Suprapubic skin (tissue), 4 donors: ENCODE measurements around the gene CEP192. TPM values are rescaled to one million over a fixed set of nuclear protein-coding genes. Genes with fewer than 3 reads are reported as not detected.

Experiments
- DNase-seq, 2 donors: peaks; one replicate each; pipeline ENCODE4 v3.0.0-alpha.2; 2019; ENCODE audit warnings: low spot score in 2 of 2
- H3K27ac ChIP-seq: fragments of 200-600 bp; sonication (generic); one replicate; pipeline ENCODE4 v1.5.1; 2019
- H3K27me3 ChIP-seq: fragments of 200-600 bp; sonication (generic); one replicate; pipeline ENCODE4 v1.5.1; 2019
- H3K36me3 ChIP-seq: fragments of 200-600 bp; sonication (generic); one replicate; pipeline ENCODE4 v1.5.1; 2019
- H3K4me1 ChIP-seq: fragments of 200-600 bp; sonication (generic); one replicate; pipeline ENCODE4 v1.5.1; 2019
- H3K4me3 ChIP-seq: fragments of 200-600 bp; sonication (generic); one replicate; pipeline ENCODE4 v1.5.1; 2019; ENCODE audit warnings: mild to moderate bottlenecking
- H3K9me3 ChIP-seq: fragments of 200-600 bp; sonication (generic); one replicate; pipeline ENCODE4 v1.5.1; 2019
- CTCF ChIP-seq, 2 donors: fragments of 200-600 bp in 1 of 2; fragments of 450-650 bp in 1 of 2; sonication (generic) in 1 of 2; IDR thresholded peaks; one replicate each; pipeline ENCODE4 v1.5.1; 2016 to 2019; ENCODE audit warnings: antibody characterized with exemption in 2 of 2, mild to moderate bottlenecking in 1 of 2, moderate library complexity in 1 of 2
- EP300 ChIP-seq: sonication (generic); formaldehyde crosslinking; IDR thresholded peaks from one replicate; pipeline ENCODE4 v1.6.1; 2017; ENCODE audit warnings: antibody characterized with exemption
- POLR2A ChIP-seq, 2 donors: fragments of 450-650 bp; IDR thresholded peaks; one replicate each; pipeline ENCODE4 v1.6.1; 2017; ENCODE audit warnings: antibody characterized with exemption in 2 of 2, mild to moderate bottlenecking in 2 of 2, moderate library complexity in 2 of 2
- POLR2AphosphoS5 ChIP-seq, 3 donors: sonication (generic); formaldehyde crosslinking; IDR thresholded peaks; one replicate each; pipeline ENCODE4 v1.6.1; 2017; ENCODE audit warnings: antibody characterized with exemption in 3 of 3
- WGBS: methylation state at CpG from one replicate; pipeline ENCODE4 v1.1.5; 2018; 5-methylcytosine and 5-hydroxymethylcytosine counted together
- total RNA-seq, 4 donors: library from RNA; depleted of rRNA; stranded (reverse); fragments of >200 nt; gene quantifications; one replicate each; pipeline ENCODE4 v1.1.0, GENCODE V29; 2016

CEP192 gene
- total RNA-seq, 4 donors from 2014 or later = 13.0 to 30.4 (median 18.8) TPM

- Histone ChIP-seq H3K4me1 (peaks cover 17% of the 10 kb centered on the region), H3K27ac (no peak overlapping the region), H3K4me3 (no peak overlapping the region), H3K27me3 (peaks cover 8% of the 10 kb centered on the region), H3K36me3 (no peaks in the 10 kb centered on the region), H3K9me3 (peaks cover 6% of the 10 kb centered on the region)
- no peak for TF ChIP-seq CTCF (IDR thresholded peaks at IDR 0.05)
- TF ChIP-seq POLR2A (IDR thresholded peaks at IDR 0.05) = no peak
- TF ChIP-seq EP300 = no peak
- TF ChIP-seq POLR2AphosphoS5 (IDR thresholded peaks at IDR 0.05) = no peak
- WGBS = 85% methylated on average over 11 of the region's 21 CpGs
- no peak for DNase-seq
Measured at GRCh38 chr18:13138420-13139139, 147.4 kb downstream of the CEP192 start.

GRCh38 chr18:13139885-13140450, 148.8 kb downstream of the CEP192 start:
- H3K9me3 ChIP-seq = peaks cover 17% of the 10 kb centered on the region
- H3K4me3 ChIP-seq = no peak overlapping the region
- DNase-seq = no peak
- TF ChIP-seq POLR2AphosphoS5 (IDR thresholded peaks at IDR 0.05) (no peak), POLR2A (IDR thresholded peaks at IDR 0.05) (no peak), EP300 (no peak), CTCF (IDR thresholded peaks at IDR 0.05) (no peak)
- peaks cover 8% of the 10 kb centered on the region for H3K27me3 ChIP-seq
- no peak overlapping the region for H3K27ac ChIP-seq
- WGBS = 89% methylated on average over 12 of the region's 12 CpGs
- peaks cover 17% of the 10 kb centered on the region for H3K4me1 ChIP-seq
- H3K36me3 ChIP-seq = no peaks in the 10 kb centered on the region

GRCh38 chr18:13141209-13141608, 150.0 kb downstream of the CEP192 start:
- peaks cover 14% of the 10 kb centered on the region for H3K4me1 ChIP-seq
- peaks cover 8% of the 10 kb centered on the region for H3K27me3 ChIP-seq
- WGBS = 87% methylated on average over 6 of the region's 6 CpGs
- no peak for DNase-seq
- H3K36me3 ChIP-seq = no peaks in the 10 kb centered on the region
- H3K27ac ChIP-seq = no peak overlapping the region
- H3K9me3 ChIP-seq = peaks cover 17% of the 10 kb centered on the region
- H3K4me3 ChIP-seq = no peak overlapping the region
- TF ChIP-seq POLR2A (IDR thresholded peaks at IDR 0.05) (no peak), POLR2AphosphoS5 (IDR thresholded peaks at IDR 0.05) (no peak), CTCF (IDR thresholded peaks at IDR 0.05) (no peak), EP300 (no peak)

GRCh38 chr18:13145636-13146190, 154.6 kb downstream of the CEP192 start:
- Histone ChIP-seq H3K27me3 (no peaks in the 10 kb centered on the region), H3K27ac (no peak overlapping the region), H3K4me1 (no peaks in the 10 kb centered on the region), H3K9me3 (peaks cover 17% of the 10 kb centered on the region), H3K36me3 (no peaks in the 10 kb centered on the region), H3K4me3 (no peak overlapping the region)
- TF ChIP-seq EP300 = no peak
- no peak for TF ChIP-seq CTCF (IDR thresholded peaks at IDR 0.05)
- no peak for TF ChIP-seq POLR2A (IDR thresholded peaks at IDR 0.05)
- no peak for TF ChIP-seq POLR2AphosphoS5 (IDR thresholded peaks at IDR 0.05)
- 94% methylated on average over 4 of the region's 4 CpGs for WGBS
- DNase-seq = no peak

- no peaks in the 10 kb centered on the region for H3K36me3 ChIP-seq
- H3K4me3 ChIP-seq = no peak overlapping the region
- no peaks in the 10 kb centered on the region for H3K27me3 ChIP-seq
- TF ChIP-seq EP300 = no peak
- TF ChIP-seq CTCF (IDR thresholded peaks at IDR 0.05) = no peak
- no peak for TF ChIP-seq POLR2A (IDR thresholded peaks at IDR 0.05)
- no peak for TF ChIP-seq POLR2AphosphoS5 (IDR thresholded peaks at IDR 0.05)
- no peak overlapping the region for H3K27ac ChIP-seq
- H3K9me3 ChIP-seq = peaks cover 17% of the 10 kb centered on the region
- 48% methylated on average over 6 of the region's 6 CpGs for WGBS
- no peaks in the 10 kb centered on the region for H3K4me1 ChIP-seq
- DNase-seq = no peak
Measured at GRCh38 chr18:13147130-13147529, 156.0 kb downstream of the CEP192 start.
